ENCODE results near the gene C4orf50.

C4orf50 gene

DNA sequence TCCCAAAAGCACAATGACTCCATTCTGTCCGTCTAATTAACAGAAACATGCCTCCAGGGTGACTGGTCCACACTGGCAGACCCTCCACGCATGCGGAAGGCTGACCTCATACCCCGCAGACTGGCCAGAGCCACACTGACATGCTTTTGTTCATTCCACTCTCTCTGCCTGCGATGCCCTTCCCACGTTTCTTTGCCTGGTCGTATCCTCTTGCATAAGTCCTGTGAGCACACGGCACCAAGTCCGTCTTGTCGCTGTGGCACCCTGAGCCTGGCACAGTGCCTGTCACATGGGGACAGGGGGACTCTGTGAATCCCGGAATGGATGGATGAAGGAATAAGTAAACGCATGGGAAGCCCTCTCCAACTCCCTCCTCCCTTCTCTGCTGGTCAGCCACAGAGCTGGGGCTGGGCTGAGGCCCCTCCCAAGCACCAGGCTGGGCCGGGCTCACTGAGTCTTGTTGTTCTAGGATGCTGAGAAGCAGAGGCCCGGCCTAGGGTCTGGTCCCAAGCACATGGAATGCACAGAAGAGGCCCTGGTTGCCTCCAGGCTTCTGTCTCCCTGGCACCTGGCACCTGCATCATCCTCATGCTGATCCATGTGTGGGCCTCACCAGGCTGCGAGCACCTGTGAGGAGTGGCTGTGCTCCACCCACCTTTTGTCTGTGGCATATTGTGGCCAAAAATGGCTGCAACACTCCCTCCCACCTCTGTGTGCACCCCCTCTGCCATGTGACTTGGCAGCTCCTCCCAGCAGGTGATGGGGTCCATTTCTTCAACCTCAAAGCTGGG is 38.9 kb upstream of the C4orf50 start:
- no peaks in the 10 kb centered on the region for H3K27me3 ChIP-seq
- H3K27ac ChIP-seq: no peak overlapping the region
- TF ChIP-seq Cebpa-rat (IDR thresholded peaks at IDR 0.05): no peak
- H3K4me2 ChIP-seq: no peak overlapping the region
- H3K9me3 ChIP-seq (replicated peaks in 1 of 11): peaks cover 52 to 64% (median 58%) of the 10 kb centered on the region in 11 experiments
- H3K36me3 ChIP-seq: peaks cover 15 to 60% (median 51%) of the 10 kb centered on the region in 11 experiments; a peak in 21 of 22 replicates
- H4K20me1 ChIP-seq: no peaks in the 10 kb centered on the region
- H3K4me3 ChIP-seq: no peak overlapping the region
- H3K4me1 ChIP-seq: peaks cover 0 to 11% (median 0%) of the 10 kb centered on the region in 10 experiments; a peak in 4 of 20 replicates
- H3K9ac ChIP-seq: no peak overlapping the region

- H3K36me3 ChIP-seq: peaks cover 15 to 43% (median 37%) of the 10 kb centered on the region in 11 experiments; a peak in 21 of 22 replicates
- peaks cover 40 to 46% (median 44%) of the 10 kb centered on the region in 11 experiments for H3K9me3 ChIP-seq (replicated peaks in 1 of 11)
These were observed 37.2 kb upstream of the C4orf50 start for GRCh38 chr4:6055436-6055835.

GRCh38 chr4:6055030-6055429 is 36.8 kb upstream of the C4orf50 start:
- Histone ChIP-seq H3K27ac (no peak overlapping the region), H3K4me3 (no peak overlapping the region), H3K36me3 (peaks cover 12 to 39% (median 33%) of the 10 kb centered on the region in 11 experiments; a peak in 21 of 22 replicates), H3K4me2 (no peak overlapping the region), H3K9me3 (replicated peaks in 1 of 11) (peaks cover 38 to 42% (median 40%) of the 10 kb centered on the region in 11 experiments), H3K27me3 (no peaks in the 10 kb centered on the region), H3K9ac (no peak overlapping the region), H3K4me1 (peaks cover 0 to 11% (median 0%) of the 10 kb centered on the region in 10 experiments; a peak in 4 of 20 replicates), H4K20me1 (no peaks in the 10 kb centered on the region)
- 0 out of 22 replicates have a peak, but pooled peaks of 1 of the 11 experiments have one; percentile 28 for TF ChIP-seq Cebpa-rat (IDR thresholded peaks at IDR 0.05)

More at GRCh38 chr4:6055436-6055835, 37.2 kb upstream of the C4orf50 start:
- TF ChIP-seq Cebpa-rat (IDR thresholded peaks at IDR 0.05): no peak
- no peak overlapping the region for H3K9ac ChIP-seq
- no peaks in the 10 kb centered on the region for H4K20me1 ChIP-seq
- H3K27me3 ChIP-seq: no peaks in the 10 kb centered on the region
- H3K4me3 ChIP-seq: no peak overlapping the region
- no peak overlapping the region for H3K4me2 ChIP-seq
- peaks cover 0 to 11% (median 0%) of the 10 kb centered on the region in 10 experiments; a peak in 4 of 20 replicates for H3K4me1 ChIP-seq
- no peak overlapping the region for H3K27ac ChIP-seq

GRCh38 chr4:6054162-6054922 is 36.1 kb upstream of the C4orf50 start:
- Histone ChIP-seq H4K20me1 (no peaks in the 10 kb centered on the region), H3K36me3 (peaks cover 8 to 32% (median 26%) of the 10 kb centered on the region in 11 experiments; a peak in 20 of 22 replicates), H3K4me1 (peaks cover 0 to 11% (median under 1%) of the 10 kb centered on the region in 10 experiments; a peak in 4 of 20 replicates), H3K4me2 (no peak overlapping the region), H3K4me3 (no peak overlapping the region), H3K27me3 (no peaks in the 10 kb centered on the region), H3K9me3 (replicated peaks in 1 of 11) (peaks cover 32 to 38% (median 35%) of the 10 kb centered on the region in 11 experiments), H3K9ac (no peak overlapping the region), H3K27ac (no peak overlapping the region)
- TF ChIP-seq Cebpa-rat (IDR thresholded peaks at IDR 0.05): no peak

- no peak for TF ChIP-seq Cebpa-rat (IDR thresholded peaks at IDR 0.05)
- Histone ChIP-seq H3K27me3 (no peaks in the 10 kb centered on the region), H4K20me1 (no peaks in the 10 kb centered on the region), H3K9ac (no peak overlapping the region), H3K4me2 (no peak overlapping the region), H3K36me3 (peaks cover 4 to 17% (median 10%) of the 10 kb centered on the region in 11 experiments; a peak in 19 of 22 replicates), H3K9me3 (replicated peaks in 1 of 11) (peaks cover 15 to 26% (median 22%) of the 10 kb centered on the region in 11 experiments), H3K27ac (no peak overlapping the region), H3K4me3 (no peak overlapping the region), H3K4me1 (peaks cover 0 to 27% (median 14%) of the 10 kb centered on the region in 10 experiments; a peak in 14 of 20 replicates)
These were observed 34.4 kb upstream of the C4orf50 start for GRCh38 chr4:6052679-6053078.

GRCh38 chr4:6050551-6050950 is 32.3 kb upstream of the C4orf50 start:
- Histone ChIP-seq H3K9ac (no peak overlapping the region), H3K4me1 (peaks cover 0 to 30% (median 19%) of the 10 kb centered on the region in 10 experiments; a peak in 14 of 20 replicates), H3K27me3 (no peaks in the 10 kb centered on the region), H3K27ac (no peak overlapping the region), H4K20me1 (no peaks in the 10 kb centered on the region), H3K4me3 (no peak overlapping the region), H3K9me3 (replicated peaks in 1 of 11) (peaks cover 0 to 10% (median 5%) of the 10 kb centered on the region in 11 experiments; a peak in 6 of 22 replicates), H3K36me3 (no peaks in the 10 kb centered on the region), H3K4me2 (no peak overlapping the region)
- TF ChIP-seq Cebpa-rat (IDR thresholded peaks at IDR 0.05): no peak

DNA sequence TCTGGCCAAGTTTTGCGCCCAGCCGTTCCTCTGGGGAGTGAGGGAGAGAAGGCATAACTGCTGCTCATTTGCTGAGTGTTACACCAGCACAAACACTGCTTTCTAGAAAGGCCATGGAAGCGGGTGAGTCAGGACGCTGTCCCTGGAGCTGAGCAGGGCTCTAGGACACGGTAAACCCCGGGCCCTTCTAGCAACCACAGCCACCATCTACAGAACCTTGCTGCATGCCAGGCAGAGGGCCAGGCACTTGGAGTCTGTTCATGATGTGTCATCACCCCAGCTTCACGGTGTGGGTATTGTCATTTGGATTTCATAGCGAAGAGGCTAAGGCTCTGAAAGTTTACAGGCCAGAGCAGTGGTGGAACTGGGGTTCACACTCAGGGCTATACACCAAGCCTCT is 31.8 kb upstream of the C4orf50 start:
- H3K27ac ChIP-seq: no peak overlapping the region
- no peak overlapping the region for H3K4me2 ChIP-seq
- TF ChIP-seq Cebpa-rat (IDR thresholded peaks at IDR 0.05): no peak
- H3K27me3 ChIP-seq: no peaks in the 10 kb centered on the region
- H3K36me3 ChIP-seq: no peaks in the 10 kb centered on the region
- H3K9ac ChIP-seq: no peak overlapping the region
- H3K4me3 ChIP-seq: no peak overlapping the region
- no peaks in the 10 kb centered on the region for H4K20me1 ChIP-seq
- peaks cover 0 to 10% (median 5%) of the 10 kb centered on the region in 11 experiments; a peak in 6 of 22 replicates for H3K9me3 ChIP-seq (replicated peaks in 1 of 11)
- peaks cover 0 to 29% (median 19%) of the 10 kb centered on the region in 10 experiments; a peak in 15 of 20 replicates for H3K4me1 ChIP-seq

DNA sequence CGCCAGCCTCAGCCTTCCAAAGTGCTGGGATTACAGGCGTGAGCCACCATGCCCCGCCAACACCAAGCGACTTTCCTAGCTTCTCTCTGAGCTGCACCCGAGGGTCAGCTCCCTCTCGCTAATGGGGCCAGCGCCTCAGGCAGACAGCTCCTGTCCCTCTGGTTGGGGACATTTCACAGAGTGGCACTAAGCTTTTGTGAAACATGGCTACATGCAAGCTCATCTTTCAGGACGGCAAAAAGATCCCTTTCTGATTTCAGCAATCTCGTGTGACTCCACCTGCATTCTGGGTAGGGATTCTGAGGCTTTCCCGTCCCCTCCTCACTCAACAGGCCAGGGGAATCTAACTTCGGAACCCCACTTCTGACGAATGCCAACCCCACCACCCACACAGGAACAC is 31.0 kb upstream of the C4orf50 start:
- Histone ChIP-seq H3K4me3 (no peak overlapping the region), H3K4me2 (peak overlapping the region in 6 of 11 experiments; percentile 37 to 70 (median 51); a peak in 7 of 22 replicates), H3K27me3 (no peaks in the 10 kb centered on the region), H3K9ac (no peak overlapping the region), H4K20me1 (no peaks in the 10 kb centered on the region), H3K9me3 (replicated peaks in 1 of 11) (peaks cover 0 to 10% (median 5%) of the 10 kb centered on the region in 11 experiments; a peak in 6 of 22 replicates), H3K36me3 (no peaks in the 10 kb centered on the region), H3K27ac (no peak overlapping the region), H3K4me1 (peaks cover 0 to 37% (median 26%) of the 10 kb centered on the region in 10 experiments; a peak in 17 of 20 replicates)
- TF ChIP-seq Cebpa-rat (IDR thresholded peaks at IDR 0.05): no peak

Measured in BLaER1 treated with 17β-estradiol and CSF1 and Interleukin-3, amounts not matched to agents 10 nM and 100 nM (cell line).